ENCODE measurements around the gene MRE11. TPM values are rescaled to one million over a fixed set of nuclear protein-coding genes. Genes with fewer than 3 reads are reported as not detected.

MRE11 gene
- total and polyA plus RNA-seq, 9 donors: 5.6 to 23.5 (median 18.4) TPM

DNA sequence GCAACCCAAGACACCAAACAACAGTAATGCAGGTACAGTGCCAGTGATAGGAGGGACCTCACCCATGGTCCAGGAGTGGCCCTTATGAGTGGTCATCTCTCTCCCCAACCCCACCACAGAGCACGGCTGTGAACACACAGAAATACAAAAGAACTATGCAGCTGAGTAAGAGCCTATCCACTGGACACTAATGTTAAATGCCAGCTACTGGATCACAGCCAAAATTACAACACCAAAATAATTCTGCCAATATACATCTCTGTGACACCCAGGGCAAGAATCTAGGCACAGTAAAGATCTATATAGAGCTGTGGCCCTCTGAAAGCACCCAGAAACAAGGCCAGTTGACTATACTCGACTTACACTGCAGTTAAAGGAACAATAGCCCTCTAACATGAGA, 69.6 kb downstream of the MRE11 start:
- no peaks in the 10 kb centered on the region for H3K27me3 ChIP-seq
- intact Hi-C loops (cut with DNase I): no loop called here
- H3K4me1 ChIP-seq (ENCODE audit: insufficient read depth): no peaks in the 10 kb centered on the region
- H3K27ac ChIP-seq: no peak overlapping the region
- H3K9me3 ChIP-seq: no peaks in the 10 kb centered on the region
- 58 to 95% (median 78%) methylated on average over 2 of the region's 2 CpGs for WGBS, 3 donors
- H3K36me3 ChIP-seq: no peaks in the 10 kb centered on the region
- no peak for DNase-seq
- no peak overlapping the region for H3K4me3 ChIP-seq
- TF ChIP-seq, protein P1, sequence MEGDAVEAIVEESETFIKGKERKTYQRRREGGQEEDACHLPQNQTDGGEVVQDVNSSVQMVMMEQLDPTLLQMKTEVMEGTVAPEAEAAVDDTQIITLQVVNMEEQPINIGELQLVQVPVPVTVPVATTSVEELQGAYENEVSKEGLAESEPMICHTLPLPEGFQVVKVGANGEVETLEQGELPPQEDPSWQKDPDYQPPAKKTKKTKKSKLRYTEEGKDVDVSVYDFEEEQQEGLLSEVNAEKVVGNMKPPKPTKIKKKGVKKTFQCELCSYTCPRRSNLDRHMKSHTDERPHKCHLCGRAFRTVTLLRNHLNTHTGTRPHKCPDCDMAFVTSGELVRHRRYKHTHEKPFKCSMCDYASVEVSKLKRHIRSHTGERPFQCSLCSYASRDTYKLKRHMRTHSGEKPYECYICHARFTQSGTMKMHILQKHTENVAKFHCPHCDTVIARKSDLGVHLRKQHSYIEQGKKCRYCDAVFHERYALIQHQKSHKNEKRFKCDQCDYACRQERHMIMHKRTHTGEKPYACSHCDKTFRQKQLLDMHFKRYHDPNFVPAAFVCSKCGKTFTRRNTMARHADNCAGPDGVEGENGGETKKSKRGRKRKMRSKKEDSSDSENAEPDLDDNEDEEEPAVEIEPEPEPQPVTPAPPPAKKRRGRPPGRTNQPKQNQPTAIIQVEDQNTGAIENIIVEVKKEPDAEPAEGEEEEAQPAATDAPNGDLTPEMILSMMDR (IDR thresholded peaks at IDR 0.05): no peak
- TF ChIP-seq POLR2A (IDR thresholded peaks at IDR 0.05): no peak
- TF ChIP-seq EP300 (IDR thresholded peaks at IDR 0.05): no peak

DNA sequence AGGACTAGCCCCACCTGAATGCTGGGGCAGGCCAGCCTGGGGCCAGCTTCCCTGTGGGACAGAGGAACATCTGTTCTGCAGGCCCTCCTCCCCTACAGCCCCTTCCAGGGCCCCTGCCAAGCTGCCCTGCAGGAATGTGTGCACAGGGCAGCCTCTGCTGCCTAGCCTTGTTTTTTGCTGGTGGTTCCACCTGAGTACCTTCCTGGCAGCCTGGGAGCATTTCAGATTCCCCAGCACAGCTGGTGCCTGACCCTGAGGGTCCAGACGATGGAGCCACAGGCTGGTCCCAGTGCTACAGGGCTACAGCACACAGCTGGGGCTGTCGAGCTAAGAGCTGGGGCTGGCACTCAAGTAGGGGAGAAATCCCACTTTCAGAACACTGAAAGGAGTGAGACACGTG, 70.1 kb downstream of the MRE11 start:
- intact Hi-C loops (cut with DNase I): no loop called here
- Histone ChIP-seq H3K9me3 (no peaks in the 10 kb centered on the region), H3K4me1 (ENCODE audit: insufficient read depth) (no peaks in the 10 kb centered on the region), H3K4me3 (no peak overlapping the region), H3K27ac (no peak overlapping the region), H3K27me3 (no peaks in the 10 kb centered on the region), H3K36me3 (no peaks in the 10 kb centered on the region)
- TF ChIP-seq POLR2A (IDR thresholded peaks at IDR 0.05) (no peak), EP300 (IDR thresholded peaks at IDR 0.05) (no peak)
- TF ChIP-seq, protein P1 (IDR thresholded peaks at IDR 0.05): no peak
- 79 to 94% (median 92%) methylated on average over 3 of the region's 3 CpGs for WGBS, 3 donors
- DNase-seq: no peak

DNA sequence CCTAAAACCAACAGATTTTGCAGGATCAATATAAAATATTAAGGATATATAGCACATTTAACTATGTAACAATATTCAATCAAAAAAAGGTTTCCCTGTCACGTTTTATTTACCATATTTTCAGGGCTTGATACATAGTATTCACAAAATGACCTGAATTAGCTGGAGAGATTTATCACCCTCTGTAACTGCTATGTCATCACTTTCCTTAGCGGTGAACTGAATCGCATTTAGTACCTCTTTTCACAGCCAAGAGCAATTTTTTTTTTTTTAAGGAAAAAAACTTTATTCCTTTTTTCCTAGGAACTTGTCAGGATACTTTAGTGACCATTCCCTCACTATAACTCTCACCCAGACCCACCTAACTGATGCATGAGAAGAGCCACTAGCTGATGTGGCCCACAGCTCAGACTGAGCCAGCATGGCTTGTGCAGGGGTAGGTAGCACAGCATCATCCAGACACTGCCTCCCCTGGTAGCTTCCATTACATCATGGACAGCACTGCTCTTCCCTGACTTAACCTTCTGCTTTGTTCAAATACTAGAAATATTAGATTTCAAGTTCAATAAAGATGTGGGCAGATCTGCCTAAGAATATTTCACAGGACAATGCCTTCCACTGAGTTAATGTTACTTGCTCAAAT, 75.4 kb downstream of the MRE11 start:
- Histone ChIP-seq H3K27me3 (no peaks in the 10 kb centered on the region), H3K27ac (no peak overlapping the region), H3K4me1 (ENCODE audit: insufficient read depth) (no peaks in the 10 kb centered on the region), H3K4me3 (no peak overlapping the region), H3K36me3 (no peaks in the 10 kb centered on the region), H3K9me3 (no peaks in the 10 kb centered on the region)
- WGBS, 3 donors: 10 to 26% (median 21%) methylated on average over 3 of the region's 3 CpGs
- intact Hi-C loops (cut with DNase I): loop anchor here in 2 of 4 donors (5.0 to 10.0 kb wide), 2 partner anchors 521 to 523 kb away; no protein-coding TSS in a partner anchor
- no peak for DNase-seq
- TF ChIP-seq, protein P1 (IDR thresholded peaks at IDR 0.05): no peak
- TF ChIP-seq EP300 (IDR thresholded peaks at IDR 0.05) (no peak), POLR2A (IDR thresholded peaks at IDR 0.05) (no peak)

DNA sequence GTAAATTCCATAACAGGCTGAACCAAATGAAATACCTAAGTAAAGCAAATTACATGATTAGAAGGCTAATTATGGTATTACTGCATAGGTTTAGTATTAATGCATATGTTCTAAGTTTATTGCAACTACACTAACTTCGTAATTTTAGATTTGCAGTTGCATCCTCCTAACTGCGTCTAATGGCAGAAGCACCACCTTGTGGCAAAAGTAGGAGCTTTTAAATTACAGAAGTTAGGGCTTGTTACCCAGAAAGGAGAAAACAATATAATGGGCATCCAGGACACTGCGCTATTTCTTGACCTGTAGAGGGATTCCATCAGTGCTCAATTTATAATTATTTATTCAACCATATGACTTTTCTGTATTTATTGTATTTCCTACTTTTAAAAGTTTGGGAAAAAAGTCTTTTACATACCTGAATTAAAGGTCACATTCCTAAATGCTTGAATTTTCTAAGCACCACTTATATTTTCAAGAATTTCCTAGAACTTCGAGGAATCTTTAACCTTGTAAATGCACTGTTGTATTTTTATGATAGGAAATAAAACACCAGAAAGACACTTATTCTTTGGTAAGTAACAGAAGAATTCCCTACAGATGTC, 76.2 kb downstream of the MRE11 start:
- 10 to 21% (median 10%) methylated on average over 4 of the region's 4 CpGs for WGBS, 3 donors
- DNase-seq: peak in 1 of 5 donors; percentile 24
- Histone ChIP-seq H3K27me3 (no peaks in the 10 kb centered on the region), H3K9me3 (no peaks in the 10 kb centered on the region), H3K27ac (no peak overlapping the region), H3K36me3 (no peaks in the 10 kb centered on the region), H3K4me3 (no peak overlapping the region), H3K4me1 (ENCODE audit: insufficient read depth) (no peaks in the 10 kb centered on the region)
- intact Hi-C loops (cut with DNase I): loop anchor here in 2 of 4 donors (5.0 to 10.0 kb wide), 2 partner anchors 520 to 523 kb away; no protein-coding TSS in a partner anchor
- TF ChIP-seq, protein P1 (IDR thresholded peaks at IDR 0.05): peak; percentile 19 to 51 (median 43)
- no peak for TF ChIP-seq EP300 (IDR thresholded peaks at IDR 0.05)
